ENCODE results near the gene AHSP. TPM values are rescaled to one million over a fixed set of nuclear protein-coding genes. Genes with fewer than 3 reads are reported as not detected.

Gene AHSP
- total RNA-seq, 2 experiments from 2014 or later = not detected

- H3K36me3 Mint-ChIP-seq (ENCODE audit: low read depth) = peaks cover 10% of the 10 kb centered on the region
- ChIA-PET POLR2A (interaction anchor here (1.2 kb wide), 1 partner anchor 15 kb away, joined by 3 read pairs; no protein-coding TSS in a partner anchor), CTCF (no interaction called here)
- H3K27ac Mint-ChIP-seq = no peak overlapping the region
- peaks cover 3% of the 10 kb centered on the region for H3K4me1 Mint-ChIP-seq (ENCODE audit: low read depth)
- no peak for TF ChIP-seq CTCF (IDR thresholded peaks at IDR 0.05)
- ATAC-seq (no peak), DNase-seq (no peak)
- no peaks in the 10 kb centered on the region for H3K27me3 Mint-ChIP-seq
- H3K4me3 Mint-ChIP-seq = no peak overlapping the region
- intact Hi-C loops (cut with micrococcal nuclease) = no loop called here
- H3K9me3 Mint-ChIP-seq = no peaks in the 10 kb centered on the region
These were observed 35.8 kb upstream of the AHSP start for GRCh38 chr16:31491778-31492418.

- no peaks in the 10 kb centered on the region for H3K9me3 Mint-ChIP-seq
- ChIA-PET POLR2A (interaction anchor here (1.2 kb wide), 1 partner anchor 13 kb away, joined by 3 read pairs; no protein-coding TSS in a partner anchor), CTCF (no interaction called here)
- ATAC-seq (no peak), DNase-seq (no peak)
- no peak for TF ChIP-seq CTCF (IDR thresholded peaks at IDR 0.05)
- H3K27me3 Mint-ChIP-seq = no peaks in the 10 kb centered on the region
- intact Hi-C loops (cut with micrococcal nuclease) = no loop called here
- no peak overlapping the region for H3K27ac Mint-ChIP-seq
- peaks cover 10% of the 10 kb centered on the region for H3K36me3 Mint-ChIP-seq (ENCODE audit: low read depth)
- no peaks in the 10 kb centered on the region for H3K4me1 Mint-ChIP-seq (ENCODE audit: low read depth)
- H3K4me3 Mint-ChIP-seq = no peak overlapping the region
These were observed 34.1 kb upstream of the AHSP start for GRCh38 chr16:31493506-31494125.

GRCh38 chr16:31496670-31497069 is 31.0 kb upstream of the AHSP start:
- ATAC-seq (no peak), DNase-seq (no peak)
- intact Hi-C loops (cut with micrococcal nuclease) = no loop called here
- H3K9me3 Mint-ChIP-seq = no peaks in the 10 kb centered on the region
- TF ChIP-seq CTCF (IDR thresholded peaks at IDR 0.05) = no peak
- peaks cover 13% of the 10 kb centered on the region for H3K36me3 Mint-ChIP-seq (ENCODE audit: low read depth)
- ChIA-PET POLR2A (interaction anchor here (1.1 kb wide), 1 partner anchor 11 kb away, joined by 5 read pairs; the partner anchor contains the start of gene RUSF1), CTCF (no interaction called here)
- H3K27me3 Mint-ChIP-seq = no peaks in the 10 kb centered on the region
- H3K4me3 Mint-ChIP-seq = no peak overlapping the region
- no peak overlapping the region for H3K27ac Mint-ChIP-seq
- H3K4me1 Mint-ChIP-seq (ENCODE audit: low read depth) = no peaks in the 10 kb centered on the region

- intact Hi-C loops (cut with micrococcal nuclease) = no loop called here
- no peak for ATAC-seq
These were observed 29.2 kb upstream of the AHSP start for GRCh38 chr16:31498493-31498892.

More at GRCh38 chr16:31498493-31498892, 29.2 kb upstream of the AHSP start:
- Mint-ChIP-seq H3K27ac (no peak overlapping the region), H3K4me3 (no peak overlapping the region), H3K27me3 (no peaks in the 10 kb centered on the region), H3K36me3 (ENCODE audit: low read depth) (peaks cover 5% of the 10 kb centered on the region), H3K9me3 (no peaks in the 10 kb centered on the region), H3K4me1 (ENCODE audit: low read depth) (no peaks in the 10 kb centered on the region)
- CTCF ChIA-PET = interaction anchor here (1.2 kb wide), 1 partner anchor 42 kb away, joined by 3 read pairs; no protein-coding TSS in a partner anchor
- no peak for TF ChIP-seq CTCF (IDR thresholded peaks at IDR 0.05)
- POLR2A ChIA-PET = interaction anchor here (1.4 kb wide), 1 partner anchor 10 kb away, joined by 5 read pairs; the partner anchor contains the start of gene RUSF1
- no peak for DNase-seq
